ENCODE measurements around the gene REX1BD.

DNA sequence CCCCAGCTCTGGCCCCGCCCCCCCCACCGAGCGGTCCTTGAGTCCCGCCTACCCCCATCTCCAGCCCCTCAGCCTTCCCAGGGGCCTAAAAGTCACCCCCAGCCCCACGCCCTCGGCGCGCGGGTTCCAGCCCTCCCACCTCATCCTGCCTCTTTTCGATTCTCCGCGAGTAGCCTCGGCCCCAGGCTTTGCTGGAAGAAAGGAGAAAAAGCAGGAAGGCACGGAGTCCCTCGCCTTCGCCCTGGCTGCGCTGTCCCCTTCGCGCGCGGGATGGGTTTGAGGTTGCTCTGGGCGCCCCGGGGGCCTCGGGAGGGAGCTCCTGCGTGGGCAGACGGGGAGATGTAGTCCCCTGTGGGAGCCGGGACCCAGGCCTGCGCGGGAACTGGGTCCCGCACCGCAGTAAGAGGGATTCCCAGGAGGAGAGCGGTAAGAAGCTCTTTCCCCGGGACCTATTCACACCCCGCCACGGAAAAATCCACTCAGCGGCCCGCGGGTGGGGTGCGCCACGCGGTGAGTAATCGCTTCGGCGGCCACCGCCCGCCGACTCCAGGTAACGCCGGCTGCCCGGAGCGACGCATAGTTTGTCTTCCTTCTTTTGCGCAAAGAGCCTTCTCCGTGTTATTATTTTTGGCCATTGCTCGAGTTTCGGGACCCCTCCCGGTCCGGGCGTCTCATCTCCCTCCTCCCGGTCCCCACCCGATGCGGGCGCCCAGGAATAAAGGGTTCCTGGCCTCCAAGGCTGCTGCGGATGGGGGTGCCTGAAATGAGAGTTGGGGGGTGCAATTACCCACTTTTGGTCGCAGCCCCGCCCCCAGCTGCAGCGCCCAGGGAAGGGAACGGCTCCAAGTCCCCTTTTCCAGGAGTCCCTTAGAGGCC lies 18.9 kb downstream of the REX1BD start:
- TF ChIP-seq, protein P1, sequence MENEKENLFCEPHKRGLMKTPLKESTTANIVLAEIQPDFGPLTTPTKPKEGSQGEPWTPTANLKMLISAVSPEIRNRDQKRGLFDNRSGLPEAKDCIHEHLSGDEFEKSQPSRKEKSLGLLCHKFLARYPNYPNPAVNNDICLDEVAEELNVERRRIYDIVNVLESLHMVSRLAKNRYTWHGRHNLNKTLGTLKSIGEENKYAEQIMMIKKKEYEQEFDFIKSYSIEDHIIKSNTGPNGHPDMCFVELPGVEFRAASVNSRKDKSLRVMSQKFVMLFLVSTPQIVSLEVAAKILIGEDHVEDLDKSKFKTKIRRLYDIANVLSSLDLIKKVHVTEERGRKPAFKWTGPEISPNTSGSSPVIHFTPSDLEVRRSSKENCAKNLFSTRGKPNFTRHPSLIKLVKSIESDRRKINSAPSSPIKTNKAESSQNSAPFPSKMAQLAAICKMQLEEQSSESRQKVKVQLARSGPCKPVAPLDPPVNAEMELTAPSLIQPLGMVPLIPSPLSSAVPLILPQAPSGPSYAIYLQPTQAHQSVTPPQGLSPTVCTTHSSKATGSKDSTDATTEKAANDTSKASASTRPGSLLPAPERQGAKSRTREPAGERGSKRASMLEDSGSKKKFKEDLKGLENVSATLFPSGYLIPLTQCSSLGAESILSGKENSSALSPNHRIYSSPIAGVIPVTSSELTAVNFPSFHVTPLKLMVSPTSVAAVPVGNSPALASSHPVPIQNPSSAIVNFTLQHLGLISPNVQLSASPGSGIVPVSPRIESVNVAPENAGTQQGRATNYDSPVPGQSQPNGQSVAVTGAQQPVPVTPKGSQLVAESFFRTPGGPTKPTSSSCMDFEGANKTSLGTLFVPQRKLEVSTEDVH (IDR thresholded peaks at IDR 0.05; ENCODE audit: low read depth, partially characterized antibody), result no peak
- TF ChIP-seq SRF (IDR thresholded peaks at IDR 0.05; ENCODE audit: low read depth in 2 of 2, low read length in 2 of 2) (no peak), POU2F2 (IDR thresholded peaks at IDR 0.05; ENCODE audit: borderline replicate concordance, low read depth, low read length) (no peak), FOXK2 (IDR thresholded peaks at IDR 0.05) (no peak), EP300 (IDR thresholded peaks at IDR 0.05; ENCODE audit: borderline replicate concordance in 1 of 2, control insufficient read depth in 1 of 2, low read depth in 2 of 2, low read length in 2 of 2) (no peak), RAD21 (IDR thresholded peaks at IDR 0.05; ENCODE audit: insufficient read depth, low read depth, low read length) (no peak)
- TF ChIP-seq, protein P2, sequence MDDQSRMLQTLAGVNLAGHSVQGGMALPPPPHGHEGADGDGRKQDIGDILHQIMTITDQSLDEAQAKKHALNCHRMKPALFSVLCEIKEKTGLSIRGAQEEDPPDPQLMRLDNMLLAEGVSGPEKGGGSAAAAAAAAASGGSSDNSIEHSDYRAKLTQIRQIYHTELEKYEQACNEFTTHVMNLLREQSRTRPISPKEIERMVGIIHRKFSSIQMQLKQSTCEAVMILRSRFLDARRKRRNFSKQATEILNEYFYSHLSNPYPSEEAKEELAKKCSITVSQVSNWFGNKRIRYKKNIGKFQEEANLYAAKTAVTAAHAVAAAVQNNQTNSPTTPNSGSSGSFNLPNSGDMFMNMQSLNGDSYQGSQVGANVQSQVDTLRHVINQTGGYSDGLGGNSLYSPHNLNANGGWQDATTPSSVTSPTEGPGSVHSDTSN (IDR thresholded peaks at IDR 0.05; ENCODE audit: insufficient replicate concordance, low read depth, low read length), result no peak
- TF ChIP-seq, protein P3, sequence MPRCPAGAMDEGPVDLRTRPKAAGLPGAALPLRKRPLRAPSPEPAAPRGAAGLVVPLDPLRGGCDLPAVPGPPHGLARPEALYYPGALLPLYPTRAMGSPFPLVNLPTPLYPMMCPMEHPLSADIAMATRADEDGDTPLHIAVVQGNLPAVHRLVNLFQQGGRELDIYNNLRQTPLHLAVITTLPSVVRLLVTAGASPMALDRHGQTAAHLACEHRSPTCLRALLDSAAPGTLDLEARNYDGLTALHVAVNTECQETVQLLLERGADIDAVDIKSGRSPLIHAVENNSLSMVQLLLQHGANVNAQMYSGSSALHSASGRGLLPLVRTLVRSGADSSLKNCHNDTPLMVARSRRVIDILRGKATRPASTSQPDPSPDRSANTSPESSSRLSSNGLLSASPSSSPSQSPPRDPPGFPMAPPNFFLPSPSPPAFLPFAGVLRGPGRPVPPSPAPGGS (IDR thresholded peaks at IDR 0.05; ENCODE audit: borderline replicate concordance, insufficient read depth, low read depth, low read length, poor library complexity, severe bottlenecking), result no peak

All from GM12878 (cell line).